Left forelimb (tissue), 1 donor: ENCODE data around the gene ARPC5L.
"Not testable (repeated sequence)": the region's sequence is repeated elsewhere in the genome, so short reads cannot be mapped to it uniquely, and the experiment has no call there.

Experiments
- DNase-seq: peaks from one replicate; pipeline ENCODE4 v3.0.0-alpha.2; 2018; ENCODE audit warnings: low spot score

Gene ARPC5L

DNA sequence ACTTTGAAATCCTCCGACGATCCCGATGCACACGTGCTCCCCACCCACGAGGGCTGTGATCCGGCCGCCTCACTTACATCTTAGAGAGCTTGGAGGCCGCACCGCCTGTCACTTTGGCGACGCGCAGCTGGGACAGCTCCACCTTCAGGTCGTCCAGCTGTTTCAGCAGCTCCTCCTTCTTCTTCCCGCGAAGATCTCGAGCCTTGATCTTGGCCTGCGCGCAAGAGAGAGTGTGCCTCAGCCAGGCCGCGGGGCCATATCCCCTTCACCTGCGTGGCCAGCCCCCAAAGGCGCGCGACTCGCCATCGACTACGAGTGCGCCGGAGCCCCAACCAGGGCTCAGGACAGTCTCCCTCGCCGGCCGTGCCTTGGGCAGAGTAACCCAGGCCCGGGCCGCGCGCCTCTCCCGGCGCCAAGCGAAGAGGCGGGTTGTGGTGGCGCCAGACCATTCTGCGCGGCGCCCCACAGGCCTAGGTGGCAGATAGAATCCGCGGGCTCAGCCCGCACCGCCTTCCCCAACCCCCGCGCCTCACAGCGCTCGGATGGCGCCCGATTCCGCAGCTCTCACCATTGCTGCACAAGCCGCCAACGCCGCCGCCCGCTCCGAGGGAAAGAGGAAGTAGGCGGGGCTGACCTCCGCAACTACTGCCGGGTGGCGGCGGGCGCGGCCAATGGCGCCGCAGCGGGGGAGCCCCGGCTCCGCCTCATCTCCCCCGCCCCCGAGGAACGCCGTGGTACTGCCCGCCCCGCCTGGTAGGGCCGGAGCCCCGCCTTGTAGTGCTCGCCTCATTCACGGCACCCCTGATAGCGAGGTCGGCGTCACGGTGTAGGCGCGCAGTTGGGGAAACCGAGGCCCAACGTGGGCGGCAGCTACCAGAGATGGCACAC, at the start of gene ARPC5L, which contains the start of gene RPL35:
ARPC5L (plus strand) TSS at position 789 of the 888 bp plus-strand sequence. CDS start 7,161 bp downstream, outside the sequence.
RPL35 (minus strand) TSS at position 616 of the 888 bp plus-strand sequence; CDS start at position 571, 45 bp downstream.
- peak; percentile 95 for DNase-seq

DNA sequence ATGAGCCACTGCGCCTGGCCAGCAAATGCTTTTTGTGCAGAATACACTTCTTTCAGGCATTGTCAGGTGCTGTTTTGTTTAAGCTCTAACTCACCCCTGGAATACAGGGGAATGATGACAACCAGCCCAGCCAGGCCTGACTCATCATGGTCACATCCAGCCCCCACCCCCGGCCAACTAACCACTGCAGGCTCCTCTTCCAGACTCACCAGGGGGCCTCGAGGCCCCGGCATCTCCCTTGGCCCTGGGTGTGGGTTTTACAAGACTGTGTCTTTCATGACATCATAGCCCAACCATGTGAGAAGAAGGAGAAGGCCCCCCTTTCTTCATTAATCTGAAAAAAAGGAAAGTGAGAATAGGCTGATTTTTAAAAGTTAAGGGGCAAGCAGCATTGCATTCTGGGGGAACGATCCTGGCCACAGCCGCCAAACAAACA, 49.5 kb upstream of the ARPC5L start:
- peak; percentile 83 for DNase-seq

DNA sequence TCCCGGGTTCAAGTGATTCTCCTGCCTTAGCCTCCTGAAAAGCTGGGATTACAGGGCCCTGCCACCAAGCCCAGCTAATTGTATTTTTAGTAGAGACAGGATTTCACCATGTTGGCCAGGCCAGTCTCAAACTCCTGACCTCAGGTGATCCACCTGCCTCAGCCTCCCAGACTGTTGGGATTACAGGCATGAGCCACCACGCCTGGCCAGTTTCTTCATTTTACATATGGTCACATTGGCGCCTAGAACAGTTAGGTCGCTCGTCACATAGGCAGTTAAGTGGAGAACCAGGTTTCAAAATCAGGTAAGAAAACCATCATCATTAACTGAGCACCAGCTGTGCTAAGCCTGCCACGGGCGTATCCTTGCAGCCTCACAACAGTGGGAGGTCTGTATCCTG, 48.9 kb upstream of the ARPC5L start:
- DNase-seq, result no peak

DNA sequence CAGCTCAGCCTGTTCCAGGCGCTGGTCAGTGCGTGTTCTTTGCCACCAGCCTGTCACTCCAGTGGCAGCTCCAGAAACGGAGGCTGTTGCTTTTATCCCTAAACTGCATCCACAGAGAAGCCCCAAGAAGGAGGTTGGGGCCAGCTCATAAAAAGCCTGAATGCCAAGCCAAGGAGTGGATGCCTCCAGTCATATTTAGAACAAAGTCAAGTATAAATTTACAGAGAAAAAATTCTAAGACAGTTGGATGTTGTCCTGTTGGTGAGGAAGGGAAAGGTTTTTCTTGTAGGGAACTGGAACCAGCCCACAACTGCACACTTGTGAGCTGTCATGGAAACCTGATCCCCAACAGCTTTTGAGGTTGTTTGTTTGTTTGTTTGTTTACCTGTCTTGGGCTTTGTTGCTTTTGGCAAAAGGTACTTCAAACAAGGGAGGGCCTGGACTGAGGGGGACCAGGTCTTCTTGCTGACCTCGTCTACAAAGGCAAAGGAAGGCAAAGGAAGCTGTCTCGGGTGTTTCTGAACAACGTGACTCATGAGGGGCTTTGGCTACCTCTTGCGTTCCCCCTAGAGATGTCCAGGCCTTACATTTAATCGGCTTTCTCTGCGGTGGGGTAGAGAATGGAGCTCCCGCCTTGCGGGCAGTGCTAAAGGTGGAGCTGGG, 48.3 kb upstream of the ARPC5L start:
- DNase-seq, result no peak

DNA sequence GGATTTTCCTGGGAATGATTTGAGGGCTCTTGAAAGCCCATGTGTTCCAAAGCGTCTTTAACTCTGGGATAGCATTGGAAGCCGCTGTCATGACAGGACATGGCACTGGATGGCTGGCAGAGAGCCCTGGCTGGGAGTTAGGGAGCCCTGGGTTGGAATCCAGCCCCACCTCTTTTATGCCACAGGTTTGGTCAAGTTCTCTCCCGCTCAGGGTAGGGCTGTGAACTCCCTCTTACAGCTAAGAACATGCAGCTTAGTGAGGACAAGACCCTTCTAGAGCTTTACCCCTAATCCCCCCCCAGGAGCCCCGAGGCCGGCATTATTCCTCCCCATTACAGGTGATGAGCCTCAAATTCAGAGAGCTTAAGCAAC, 47.8 kb upstream of the ARPC5L start:
- DNase-seq, result no peak

DNA sequence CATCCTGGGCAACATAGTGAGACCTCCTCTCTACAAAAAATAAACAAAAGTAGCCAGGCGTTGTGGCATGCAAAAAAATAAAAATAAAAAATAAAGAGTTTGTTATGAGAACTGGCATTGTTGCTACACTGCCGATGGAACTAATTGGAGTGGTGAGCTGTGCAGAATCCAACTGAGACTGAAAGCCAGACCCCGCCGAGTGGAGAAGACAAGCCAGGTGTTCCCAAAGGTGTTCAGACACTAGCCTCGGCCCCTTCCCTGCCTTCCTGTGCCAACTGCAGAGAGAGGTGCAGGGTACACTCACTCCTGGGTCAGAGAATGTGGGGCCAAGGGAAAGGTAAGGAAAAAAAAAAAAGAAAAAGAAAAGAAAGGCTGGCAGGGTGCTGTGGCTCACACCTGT, 46.3 kb upstream of the ARPC5L start:
- DNase-seq, result no peak

DNA sequence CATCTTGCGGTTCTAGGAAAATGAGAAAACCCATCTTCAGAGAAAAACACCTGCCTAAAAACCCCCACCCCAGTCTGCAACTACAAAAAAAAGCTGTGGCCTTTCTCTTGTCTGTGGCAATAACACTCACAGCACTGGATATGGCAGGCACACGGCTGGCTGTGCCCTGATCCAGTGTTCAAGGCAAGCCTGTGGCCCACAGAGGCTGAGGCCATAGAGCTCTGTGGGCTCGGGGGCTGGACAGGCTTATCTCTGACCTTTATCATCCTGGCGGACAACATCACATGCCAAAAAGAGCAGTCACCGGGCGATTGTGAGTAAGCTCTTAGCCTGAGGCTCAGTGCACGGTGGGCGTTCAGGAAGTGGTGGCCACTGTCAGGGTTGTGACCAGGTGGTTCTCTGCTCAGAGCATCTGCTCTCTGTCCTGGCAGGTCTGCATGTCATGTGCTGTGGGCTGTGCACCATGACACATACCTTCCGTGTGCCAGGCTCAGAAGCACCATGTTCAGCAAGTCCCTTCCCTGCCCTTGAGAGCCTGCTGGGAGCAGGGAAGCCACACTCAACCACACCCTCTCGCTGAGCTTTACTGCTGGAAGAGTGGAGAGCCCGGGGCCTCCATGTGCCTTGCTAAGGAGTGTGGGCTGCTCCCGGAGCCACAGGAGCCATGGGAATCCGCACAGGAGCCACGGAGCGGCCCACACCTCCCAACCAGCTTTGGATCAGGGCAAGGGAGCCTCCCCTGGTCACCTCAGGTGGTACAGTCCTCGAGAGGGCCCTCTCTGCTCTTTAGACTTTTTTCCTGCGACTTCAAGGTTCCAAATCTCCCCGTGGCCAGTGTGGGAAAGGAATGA, 43.3 kb upstream of the ARPC5L start:
- DNase-seq, result no peak

DNA sequence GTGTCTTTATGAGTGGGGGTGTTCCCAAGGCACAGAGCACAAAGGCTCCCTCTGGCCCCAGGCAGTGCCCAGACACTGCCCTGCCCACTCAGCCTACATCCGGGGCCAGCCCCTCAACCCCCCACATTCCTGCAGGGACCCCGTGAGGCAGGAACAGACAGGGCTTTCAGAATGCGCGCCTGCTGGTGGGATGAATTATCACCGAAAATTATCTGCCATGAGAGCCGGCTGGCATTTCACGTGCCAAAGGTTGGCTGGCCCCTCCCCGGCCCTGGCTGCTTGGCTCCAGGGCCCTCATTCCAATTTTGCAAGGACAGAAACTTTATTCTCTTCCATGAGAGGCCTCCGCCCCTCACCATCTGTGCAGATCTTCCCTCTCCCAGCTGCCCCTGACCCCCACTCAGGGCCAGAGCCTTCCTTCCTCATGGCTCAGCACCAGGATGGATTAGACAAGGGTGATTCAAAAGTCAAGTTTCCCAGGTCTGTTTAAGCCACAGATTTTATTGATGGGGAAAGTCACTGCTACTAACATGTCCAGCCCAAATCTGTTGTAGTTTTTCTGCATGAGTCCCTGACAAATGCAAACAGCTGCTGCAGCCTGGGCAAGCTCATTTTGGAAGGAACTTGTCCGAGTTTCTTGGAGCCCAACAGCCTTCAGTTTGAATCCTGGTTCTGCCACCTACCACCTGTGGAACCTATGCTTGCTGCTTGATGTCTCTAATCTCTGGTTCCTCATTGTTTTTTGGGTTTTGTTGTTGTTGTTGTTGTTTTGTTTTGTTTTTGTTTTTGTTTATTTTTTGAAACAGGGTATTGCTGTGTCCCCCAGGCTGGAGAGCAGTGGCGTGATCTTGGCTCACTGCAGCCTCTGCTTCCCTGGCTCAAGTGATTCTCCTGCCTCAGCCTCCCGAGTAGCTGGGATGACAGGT, 41.0 kb upstream of the ARPC5L start:
- peak; percentile 78 for DNase-seq

DNA sequence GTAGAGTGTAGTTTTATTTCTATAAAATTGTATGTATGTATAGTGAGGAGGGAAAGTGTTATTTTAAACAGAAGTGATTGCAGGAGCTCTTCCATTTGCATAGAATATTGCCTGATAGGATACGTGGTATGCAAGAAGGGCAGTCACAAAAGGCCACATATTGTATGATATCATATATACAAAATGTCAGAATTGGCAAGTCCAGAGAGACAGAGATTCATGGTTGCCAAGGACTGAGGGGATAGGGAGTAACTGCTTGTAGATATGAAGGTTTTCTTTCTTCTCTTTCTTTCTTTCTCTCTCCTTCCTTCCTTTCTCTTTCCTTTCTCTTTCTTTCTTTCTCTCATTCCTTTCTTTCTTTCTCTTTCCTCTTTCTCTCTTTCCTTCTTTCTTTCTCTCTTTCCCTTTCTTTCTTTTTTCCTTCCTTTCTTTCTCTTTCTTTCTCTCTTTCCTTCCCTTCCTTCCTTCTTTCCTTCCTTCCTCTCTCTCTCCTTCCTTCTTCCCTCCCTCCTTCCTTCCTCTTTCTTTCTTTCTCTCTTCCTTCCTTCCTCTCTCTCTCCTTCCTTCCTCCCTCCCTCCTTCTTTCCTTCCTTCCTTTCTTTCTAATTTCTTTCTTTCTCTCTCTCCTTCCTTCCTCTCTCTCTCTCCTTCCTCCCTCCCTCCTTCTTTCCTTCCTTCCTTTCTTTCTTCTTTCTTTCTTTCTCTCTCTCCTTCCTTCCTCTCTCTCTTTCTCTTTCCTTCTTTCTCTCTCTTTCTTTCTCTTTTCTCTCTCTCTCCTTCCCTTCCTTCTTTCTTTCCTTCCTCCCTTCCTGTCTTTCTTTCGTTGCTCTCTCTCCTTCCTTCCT, 33.2 kb upstream of the ARPC5L start:
- no peak for DNase-seq

DNA sequence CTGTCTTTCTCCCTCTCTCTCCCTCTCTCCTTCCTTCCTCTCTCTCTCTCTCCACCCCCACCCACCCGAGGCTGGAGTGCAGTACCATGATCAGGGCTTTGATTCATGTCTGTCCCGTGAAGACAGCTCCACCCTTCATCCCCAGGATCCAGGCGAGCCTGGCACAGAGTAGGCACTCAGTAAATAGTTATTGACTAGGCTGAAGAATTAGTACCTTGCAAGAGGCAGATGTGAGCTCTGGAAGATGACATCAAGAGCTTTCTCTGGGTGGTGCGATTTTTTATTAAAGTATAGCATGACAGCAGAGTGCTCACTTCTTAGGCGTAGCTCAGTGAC, 32.6 kb upstream of the ARPC5L start:
- no peak for DNase-seq

DNA sequence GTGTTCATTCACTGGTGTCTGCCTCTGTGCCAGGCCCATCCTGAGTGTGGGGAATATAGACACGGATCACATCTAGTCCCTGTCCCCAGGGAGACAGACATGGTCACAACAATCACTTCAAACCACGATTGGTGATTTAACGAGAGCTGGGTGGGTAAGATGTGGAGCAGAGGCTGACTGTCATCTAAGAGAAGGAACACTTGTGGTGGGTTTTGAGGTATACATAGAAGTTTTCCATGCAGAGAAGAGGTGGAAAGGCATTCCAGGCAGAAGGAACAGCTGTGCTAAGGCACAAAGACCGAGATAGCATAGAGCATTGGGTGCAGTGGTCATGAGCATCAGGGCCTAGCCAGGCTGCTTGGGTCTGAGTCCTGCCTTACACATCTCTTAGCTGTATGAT, 31.3 kb upstream of the ARPC5L start:
- no peak for DNase-seq

DNA sequence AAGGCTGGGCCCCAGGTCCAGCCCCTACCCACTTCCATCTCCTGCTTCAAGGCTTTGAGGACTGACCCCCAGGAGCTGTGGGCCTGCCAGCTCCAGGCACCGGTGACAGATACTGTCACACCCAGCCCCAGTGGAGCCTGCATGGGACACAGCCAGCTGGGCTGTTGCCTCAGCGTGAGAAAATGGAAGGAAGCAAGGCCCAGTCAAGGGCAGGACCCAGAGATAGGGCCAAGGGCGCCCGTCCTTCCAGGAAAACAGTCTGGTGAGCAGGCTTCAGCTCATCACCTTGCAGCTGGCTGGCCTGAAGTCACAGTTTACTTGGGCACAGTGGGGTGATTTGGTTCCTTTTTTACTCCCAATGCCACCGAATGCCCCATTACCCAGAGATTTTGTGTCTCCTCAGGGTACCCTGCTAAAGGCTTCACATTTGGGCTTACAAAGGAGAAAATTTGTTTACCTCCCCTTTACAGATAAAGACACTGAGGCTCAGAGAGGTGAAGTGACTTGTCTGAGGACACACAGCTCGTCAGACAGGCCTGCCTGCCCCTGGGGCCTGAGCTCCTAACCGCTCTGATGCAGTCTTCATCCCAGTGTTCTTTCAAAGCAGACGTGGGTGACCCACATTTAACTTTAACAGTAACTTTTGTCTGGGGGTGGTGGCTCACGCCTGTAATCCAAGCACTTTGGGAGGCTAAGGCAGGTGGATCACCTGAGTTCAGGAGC, 30.1 kb upstream of the ARPC5L start:
- no peak for DNase-seq

DNA sequence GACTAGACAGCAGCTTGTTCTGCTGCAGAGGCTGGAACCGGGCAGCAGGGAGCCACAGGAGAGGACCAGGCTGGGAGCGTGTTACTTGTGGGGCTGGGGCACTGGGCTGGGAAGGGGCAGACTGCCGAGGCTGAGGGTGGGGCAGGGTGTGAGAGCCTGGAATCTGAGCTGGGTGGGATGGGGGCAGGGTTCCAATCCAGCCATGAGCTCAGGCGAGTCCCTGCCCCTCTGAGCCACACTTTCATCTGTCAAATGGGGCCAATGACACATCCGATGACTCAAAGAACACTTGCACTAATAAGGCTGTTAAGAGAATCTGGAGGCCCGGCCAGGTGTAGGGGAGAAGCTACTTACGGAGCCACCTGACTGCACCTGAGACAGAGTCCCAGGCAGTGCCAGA, 27.3 kb upstream of the ARPC5L start:
- no peak for DNase-seq

DNA sequence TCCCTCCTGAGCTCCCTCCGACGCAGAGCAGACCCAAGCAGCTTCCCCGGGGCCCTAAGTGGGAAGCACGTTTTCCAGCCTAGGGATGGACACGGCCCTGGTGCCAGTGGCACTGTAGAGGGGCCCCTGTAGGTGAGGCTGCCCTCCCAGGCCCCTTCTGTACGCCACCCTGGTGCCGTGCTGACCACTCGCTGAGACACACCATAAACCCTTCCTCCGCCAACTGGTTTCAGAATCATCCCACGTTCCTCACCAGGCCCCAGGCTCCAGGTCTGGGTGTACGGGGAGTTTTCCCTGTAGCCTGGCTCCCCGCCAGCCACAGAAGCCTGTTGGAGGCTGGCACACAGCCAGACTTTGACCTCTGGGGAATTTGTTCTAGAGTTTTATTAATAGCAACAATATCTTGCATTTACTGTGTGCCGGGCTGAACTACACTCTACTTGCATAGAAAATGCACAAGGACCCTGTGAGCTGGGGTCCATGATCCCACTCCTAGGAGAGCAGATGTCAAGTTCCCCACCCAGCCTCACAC, 26.8 kb upstream of the ARPC5L start:
- no peak for DNase-seq

DNA sequence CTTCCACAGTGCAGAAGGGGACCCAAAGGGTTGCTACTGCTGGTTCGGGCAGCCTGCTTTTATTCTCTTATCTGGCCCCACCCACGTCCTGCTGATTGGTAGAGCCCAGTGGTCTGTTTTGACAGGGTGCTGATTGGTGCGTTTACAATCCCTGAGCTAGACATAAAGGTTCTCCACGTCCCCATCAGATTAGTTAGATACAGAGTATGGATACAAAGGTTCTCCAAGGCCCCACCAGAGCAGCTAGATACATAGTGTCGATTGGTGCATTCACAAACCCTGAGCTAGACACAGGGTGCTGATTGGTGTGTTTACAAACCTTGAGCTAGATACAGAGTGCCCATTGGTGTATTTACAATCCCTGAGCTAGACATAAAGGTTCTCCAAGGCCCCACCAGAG, 23.8 kb upstream of the ARPC5L start:
- DNase-seq, result not testable (repeated sequence)

DNA sequence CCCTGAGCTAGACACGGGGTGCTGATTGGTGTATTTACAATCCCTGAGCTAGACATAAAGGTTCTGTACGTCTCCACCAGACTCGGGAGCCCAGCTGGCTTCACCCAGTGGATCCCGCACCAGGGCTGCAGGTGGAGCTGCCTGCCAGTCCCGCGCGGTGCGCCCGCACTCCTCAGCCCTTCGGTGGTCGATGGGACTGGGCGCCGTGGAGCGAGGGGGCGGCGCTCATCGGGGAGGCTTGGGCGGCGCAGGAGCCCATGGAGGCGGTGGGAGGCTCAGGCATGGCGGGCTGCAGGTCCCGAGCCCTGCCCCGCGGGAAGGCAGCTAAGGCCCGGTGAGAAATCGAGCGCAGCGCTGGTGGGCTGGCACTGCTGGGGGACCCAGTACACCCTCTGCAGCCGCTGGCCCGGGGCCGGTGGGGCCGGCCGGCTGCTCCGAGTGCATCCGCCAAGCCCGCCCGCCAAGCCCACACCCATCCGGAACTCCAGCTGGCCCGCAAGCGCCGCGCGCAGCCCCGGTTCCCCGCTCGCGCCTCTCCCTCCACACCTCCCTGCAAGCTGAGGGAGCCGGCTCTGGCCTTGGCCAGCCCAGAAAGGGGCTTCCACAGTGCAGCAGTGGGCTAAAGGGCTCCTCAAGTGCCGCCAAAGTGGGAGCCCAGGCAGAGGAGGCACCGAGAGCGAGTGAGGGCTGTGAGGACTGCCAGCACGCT, 23.2 kb upstream of the ARPC5L start:
- DNase-seq, result not testable (repeated sequence)

DNA sequence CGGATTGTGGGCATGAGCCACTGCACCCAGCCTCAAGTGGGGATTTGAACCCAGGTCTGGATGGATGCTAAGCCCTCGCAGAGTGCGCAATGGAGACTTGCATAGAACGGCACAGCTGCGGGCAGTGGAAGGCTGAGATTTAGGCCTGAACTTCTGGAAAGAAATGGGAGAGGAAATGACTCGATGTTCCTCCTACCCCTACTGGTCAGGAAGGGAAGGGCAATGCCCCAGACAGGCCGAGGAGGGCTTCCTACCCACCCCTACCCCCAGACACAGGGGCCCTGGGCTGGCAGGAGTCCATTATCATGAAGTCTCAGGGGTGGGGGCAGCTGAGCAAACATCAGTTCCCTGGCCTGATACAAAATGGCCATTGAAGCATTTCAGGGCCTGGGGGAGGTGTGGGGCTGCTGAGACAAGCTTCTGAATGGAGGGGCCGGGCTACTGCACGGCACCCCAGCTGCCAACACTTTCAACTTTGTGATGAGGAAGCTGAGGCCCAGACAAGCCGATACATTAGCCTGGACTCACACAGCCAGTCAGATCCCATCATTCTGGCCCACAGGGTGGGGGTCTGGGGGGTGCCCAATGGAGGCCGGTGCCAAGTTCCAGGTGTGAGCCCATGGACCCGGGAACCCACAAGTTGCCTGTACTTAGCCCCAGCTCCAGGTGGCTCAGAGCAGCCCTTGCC, 22.2 kb upstream of the ARPC5L start:
- no peak for DNase-seq

DNA sequence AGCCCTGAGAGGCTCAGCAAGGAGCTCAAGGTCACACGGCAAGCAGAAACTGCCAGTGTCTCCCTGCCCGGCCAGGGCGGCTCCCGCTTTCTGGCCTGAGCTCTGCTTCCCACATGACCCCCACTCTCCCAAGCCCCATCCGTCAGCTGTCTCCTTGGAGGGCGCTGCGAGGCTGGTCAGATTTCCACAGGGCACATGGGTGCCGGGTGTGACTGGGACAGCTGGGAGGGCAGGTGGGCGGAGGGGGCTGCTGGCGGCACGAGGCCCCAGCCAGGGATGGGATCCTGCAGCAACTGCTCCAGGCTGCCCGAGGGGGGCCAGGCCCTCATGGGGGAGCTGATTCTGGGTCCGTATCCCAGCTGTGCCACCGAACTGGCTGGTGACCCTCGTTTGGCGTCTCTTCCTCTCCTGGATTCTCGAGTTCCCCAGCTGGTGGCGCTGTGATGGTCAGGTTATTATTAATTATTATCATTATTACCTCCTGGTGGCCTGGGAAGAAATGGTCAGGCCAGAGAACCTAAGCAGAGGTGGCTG, 21.6 kb upstream of the ARPC5L start:
- DNase-seq, result peak; percentile 78
